Colonic mucosa (tissue), 4 donors: ENCODE data around the gene EMILIN3. TPM values are rescaled to one million over a fixed set of nuclear protein-coding genes. Genes with fewer than 3 reads are reported as not detected.

Source experiments
- DNase-seq: peaks from one replicate; pipeline ENCODE4 v3.0.0-alpha.2; 2020
- H3K27ac ChIP-seq: fragments of 200-600 bp; one replicate; pipeline ENCODE4 v1.8.0; 2021
- H3K27me3 ChIP-seq: fragments of 200-600 bp; one replicate; pipeline ENCODE4 v1.8.0; 2021
- H3K36me3 ChIP-seq: fragments of 200-600 bp; one replicate; pipeline ENCODE4 v1.8.0; 2021
- H3K4me1 ChIP-seq: fragments of 200-600 bp; one replicate; pipeline ENCODE4 v1.8.0; 2021; ENCODE audit warnings: mild to moderate bottlenecking
- H3K4me3 ChIP-seq: fragments of 200-600 bp; one replicate; pipeline ENCODE4 v1.8.0; 2021
- H3K9ac ChIP-seq, 2 donors: one replicate each; pipeline ENCODE4 v1.7.0; 2013; ENCODE audit warnings: control low read depth in 2 of 2, low read depth in 2 of 2, low read length in 2 of 2
- H3K9me3 ChIP-seq: fragments of 200-600 bp; one replicate; pipeline ENCODE4 v1.8.0; 2021
- CTCF ChIP-seq: fragments of 200-600 bp; IDR thresholded peaks from one replicate; pipeline ENCODE4 v1.8.0; 2022; ENCODE audit warnings: antibody characterized with exemption, mild to moderate bottlenecking
- intact Hi-C: fragments of 100-400 bp; cut with DNase I; formaldehyde crosslinking; loops from one replicate; pipeline ENCODE4 v1.14.1; 2022
- total RNA-seq, 2 donors: library from RNA; stranded (reverse); fragmentation: NEBNext Ultra II Directional in 1 of 2; extraction: Animal tissue kit (Norgen Biotek cat#: 25700) in 1 of 2; gene quantifications; one replicate each; pipeline ENCODE4 v1.2.1, GENCODE V29; 2021
- donor health status: healthy.
- donor health status: DM: no; HTN: no; CAD: no.
- donor health status: DM: no; HTN: no; CAD: no.

EMILIN3 gene
- total RNA-seq, 2 donors from 2014 or later = 0.20 to 0.40 TPM

- H3K27ac ChIP-seq = no peak overlapping the region
These were observed 9.0 kb downstream of the EMILIN3 start for GRCh38 chr20:41357424-41358163.

GRCh38 chr20:41356951-41357350 lies 9.7 kb downstream of the EMILIN3 start:
- no peak overlapping the region for H3K9ac ChIP-seq
- no peaks in the 10 kb centered on the region for H3K27me3 ChIP-seq
- no peak overlapping the region for H3K27ac ChIP-seq
- H3K4me3 ChIP-seq = no peak overlapping the region
- H3K9me3 ChIP-seq = no peaks in the 10 kb centered on the region
- no peaks in the 10 kb centered on the region for H3K4me1 ChIP-seq
- H3K36me3 ChIP-seq = no peaks in the 10 kb centered on the region
- DNase-seq = no peak
- no peak for TF ChIP-seq CTCF
- intact Hi-C loops = no loop called here

More at GRCh38 chr20:41357424-41358163, 9.0 kb downstream of the EMILIN3 start:
- no peaks in the 10 kb centered on the region for H3K9me3 ChIP-seq
- H3K9ac ChIP-seq = no peak overlapping the region
- no peaks in the 10 kb centered on the region for H3K36me3 ChIP-seq
- TF ChIP-seq CTCF = no peak
- no peak for DNase-seq
- intact Hi-C loops = no loop called here
- H3K4me3 ChIP-seq = no peak overlapping the region
- no peaks in the 10 kb centered on the region for H3K4me1 ChIP-seq
- H3K27me3 ChIP-seq = no peaks in the 10 kb centered on the region

- Histone ChIP-seq H3K9me3 (no peaks in the 10 kb centered on the region), H3K36me3 (no peaks in the 10 kb centered on the region), H3K4me3 (no peak overlapping the region), H3K9ac (no peak overlapping the region), H3K27ac (no peak overlapping the region), H3K27me3 (no peaks in the 10 kb centered on the region), H3K4me1 (no peaks in the 10 kb centered on the region)
- intact Hi-C loops = no loop called here
- TF ChIP-seq CTCF = no peak
- DNase-seq = no peak
These were observed 10.9 kb downstream of the EMILIN3 start for GRCh38 chr20:41355598-41356203.

GRCh38 chr20:41355192-41355591 lies 11.4 kb downstream of the EMILIN3 start:
- Histone ChIP-seq H3K9me3 (no peaks in the 10 kb centered on the region), H3K4me3 (no peak overlapping the region), H3K27ac (no peak overlapping the region), H3K27me3 (no peaks in the 10 kb centered on the region), H3K9ac (no peak overlapping the region), H3K4me1 (no peaks in the 10 kb centered on the region), H3K36me3 (no peaks in the 10 kb centered on the region)
- DNase-seq = no peak
- intact Hi-C loops = no loop called here
- no peak for TF ChIP-seq CTCF

- no peak for DNase-seq
- Histone ChIP-seq H3K27me3 (no peaks in the 10 kb centered on the region), H3K9me3 (no peaks in the 10 kb centered on the region), H3K9ac (no peak overlapping the region), H3K4me1 (no peaks in the 10 kb centered on the region), H3K27ac (no peak overlapping the region), H3K4me3 (no peak overlapping the region), H3K36me3 (no peaks in the 10 kb centered on the region)
- intact Hi-C loops = no loop called here
- no peak for TF ChIP-seq CTCF
These were observed 13.1 kb downstream of the EMILIN3 start for GRCh38 chr20:41353530-41353929.
